Measurements from ENCODE around the gene WWOX.

WWOX gene

GRCh38 chr16:78552716-78553115 lies 453.3 kb downstream of the WWOX start:
- DNase-seq (ENCODE audit: extremely low read depth in 1 of 2, low read depth in 1 of 2), result no peak

GRCh38 chr16:78553268-78554039 lies 454.0 kb downstream of the WWOX start:
- no peak for DNase-seq (ENCODE audit: extremely low read depth in 1 of 2, low read depth in 1 of 2)

- no peak for DNase-seq (ENCODE audit: extremely low read depth in 1 of 2, low read depth in 1 of 2)
These were observed 457.0 kb downstream of the WWOX start for GRCh38 chr16:78556421-78556820.

- no peak for DNase-seq (ENCODE audit: extremely low read depth in 1 of 2, low read depth in 1 of 2)
These were observed 461.5 kb downstream of the WWOX start for GRCh38 chr16:78560997-78561396.

GRCh38 chr16:78562111-78562510 lies 462.7 kb downstream of the WWOX start:
- no peak for DNase-seq (ENCODE audit: extremely low read depth in 1 of 2, low read depth in 1 of 2)

- DNase-seq (ENCODE audit: extremely low read depth in 1 of 2, low read depth in 1 of 2), result no peak
These were observed 463.2 kb downstream of the WWOX start for GRCh38 chr16:78562650-78563049.

GRCh38 chr16:78563905-78564304 lies 464.5 kb downstream of the WWOX start:
- no peak for DNase-seq (ENCODE audit: extremely low read depth in 1 of 2, low read depth in 1 of 2)

GRCh38 chr16:78566397-78567073 lies 467.1 kb downstream of the WWOX start:
- no peak for DNase-seq (ENCODE audit: extremely low read depth in 1 of 2, low read depth in 1 of 2)

GRCh38 chr16:78570399-78571141 lies 471.1 kb downstream of the WWOX start:
- no peak for DNase-seq (ENCODE audit: extremely low read depth in 1 of 2, low read depth in 1 of 2)

- no peak for DNase-seq (ENCODE audit: extremely low read depth in 1 of 2, low read depth in 1 of 2)
These were observed 472.0 kb downstream of the WWOX start for GRCh38 chr16:78571434-78571833.

GRCh38 chr16:78571898-78572358 lies 472.5 kb downstream of the WWOX start:
- no peak for DNase-seq (ENCODE audit: extremely low read depth in 1 of 2, low read depth in 1 of 2)

- DNase-seq (ENCODE audit: extremely low read depth in 1 of 2, low read depth in 1 of 2), result no peak
These were observed 475.1 kb downstream of the WWOX start for GRCh38 chr16:78574571-78574970.

- DNase-seq (ENCODE audit: extremely low read depth in 1 of 2, low read depth in 1 of 2), result no peak
These were observed 477.5 kb downstream of the WWOX start for GRCh38 chr16:78576941-78577340.

GRCh38 chr16:78577630-78578029 lies 478.2 kb downstream of the WWOX start:
- DNase-seq (ENCODE audit: extremely low read depth in 1 of 2, low read depth in 1 of 2), result no peak

- no peak for DNase-seq (ENCODE audit: extremely low read depth in 1 of 2, low read depth in 1 of 2)
These were observed 479.6 kb downstream of the WWOX start for GRCh38 chr16:78579020-78579419.

GRCh38 chr16:78583441-78583840 lies 484.0 kb downstream of the WWOX start:
- no peak for DNase-seq (ENCODE audit: extremely low read depth in 1 of 2, low read depth in 1 of 2)

GRCh38 chr16:78584213-78584860 lies 484.9 kb downstream of the WWOX start:
- DNase-seq (ENCODE audit: extremely low read depth in 1 of 2, low read depth in 1 of 2), result no peak

GRCh38 chr16:78584991-78585390 lies 485.5 kb downstream of the WWOX start:
- no peak for DNase-seq (ENCODE audit: extremely low read depth in 1 of 2, low read depth in 1 of 2)

- no peak for DNase-seq (ENCODE audit: extremely low read depth in 1 of 2, low read depth in 1 of 2)
These were observed 489.9 kb downstream of the WWOX start for GRCh38 chr16:78589331-78589730.

GRCh38 chr16:78591682-78592103 lies 492.2 kb downstream of the WWOX start:
- no peak for DNase-seq (ENCODE audit: extremely low read depth in 1 of 2, low read depth in 1 of 2)

GRCh38 chr16:78592111-78592510 lies 492.7 kb downstream of the WWOX start:
- DNase-seq (ENCODE audit: extremely low read depth in 1 of 2, low read depth in 1 of 2), result no peak

Data from stimulated activated CD8-positive, alpha-beta memory T cell treated with anti-CD3 and anti-CD28 coated beads, Interleukin-7, amount 100 ng/mL, for 48 hours (primary cell).